HepG2 (cell line): ENCODE results near the gene GFER. TPM values are rescaled to one million over a fixed set of nuclear protein-coding genes. Genes with fewer than 3 reads are reported as not detected.

ENCODE experiments used
- AGO1 ChIP-seq: fragments of 200-400 bp; formaldehyde crosslinking; IDR thresholded peaks from 2 replicates; pipeline ENCODE4 v1.6.1; 2017; ENCODE audit warnings: mild to moderate bottlenecking, low read depth, low read length, moderate library complexity; ENCODE audit not compliant: poor library complexity, severe bottlenecking
- ATF7-NPFF ChIP-seq: sonication (generic); formaldehyde crosslinking; IDR thresholded peaks from 2 replicates; pipeline ENCODE4 v1.8.1; 2023; ENCODE audit warnings: mild to moderate bottlenecking, low read depth, missing genetic modification reagents, moderate library complexity
- ERF ChIP-seq: IDR thresholded peaks from 2 replicates; pipeline ENCODE4 v1.6.1; 2018; ENCODE audit warnings: missing biosample characterization, missing genetic modification reagents
- FOXP1 ChIP-seq, 2 experiments: fragments of 450-650 bp in 1 of 2; IDR thresholded peaks; 2 replicates each; pipeline ENCODE4 v1.6.1; 2017 to 2018; ENCODE audit warnings: antibody characterized with exemption in 1 of 2
- HDAC2 ChIP-seq: sonication (generic); formaldehyde crosslinking; IDR thresholded peaks from 2 replicates; pipeline ENCODE4 v1.4.0; 2020; ENCODE audit warnings: missing genetic modification reagents
- HOXA3 ChIP-seq: sonication (generic); formaldehyde crosslinking; IDR thresholded peaks from 2 replicates; pipeline ENCODE4 v1.5.0; 2020; ENCODE audit warnings: missing genetic modification reagents
- KDM2A ChIP-seq: sonication (generic); formaldehyde crosslinking; IDR thresholded peaks from 2 replicates; pipeline ENCODE4 v1.4.0; 2020; ENCODE audit warnings: low read depth, missing genetic modification reagents, borderline replicate concordance
- KMT2A ChIP-seq: sonication (generic); formaldehyde crosslinking; IDR thresholded peaks from 2 replicates; pipeline ENCODE4 v1.4.0; 2020; ENCODE audit warnings: missing genetic modification reagents
- MIER2 ChIP-seq: IDR thresholded peaks from 2 replicates; pipeline ENCODE4 v1.6.1; 2016; ENCODE audit warnings: missing biosample characterization, missing genetic modification reagents
- NCOR1 ChIP-seq: fragments of 200-600 bp; sonication (generic); IDR thresholded peaks from 2 replicates; pipeline ENCODE4 v1.7.0; 2017; ENCODE audit warnings: antibody characterized with exemption, low read length, borderline replicate concordance
- PAXIP1 ChIP-seq: sonication (generic); formaldehyde crosslinking; conservative IDR thresholded peaks from 2 replicates; pipeline ENCODE4 v1.4.0; 2020; ENCODE audit warnings: mild to moderate bottlenecking, missing genetic modification reagents, moderate library complexity
- TFE3 ChIP-seq: IDR thresholded peaks from 2 replicates; pipeline ENCODE4 v1.6.1; 2016
- TRIM24 ChIP-seq: sonication (generic); formaldehyde crosslinking; IDR thresholded peaks from 2 replicates; pipeline ENCODE4 v1.8.0; 2022; ENCODE audit warnings: mild to moderate bottlenecking, missing genetic modification reagents
- ZBTB8A ChIP-seq: sonication (generic); formaldehyde crosslinking; IDR thresholded peaks from 2 replicates; pipeline ENCODE4 v1.4.0; 2020; ENCODE audit warnings: mild to moderate bottlenecking, low read depth, missing genetic modification reagents, borderline replicate concordance
- ZNF143 ChIP-seq: sonication (generic); formaldehyde crosslinking; IDR thresholded peaks from 2 replicates; pipeline ENCODE4 v1.4.0; 2020; ENCODE audit warnings: missing genetic modification reagents
- ZNF24 ChIP-seq: fragments of 450-650 bp; IDR thresholded peaks from 2 replicates; pipeline ENCODE4 v1.6.1; 2017; ENCODE audit warnings: antibody characterized with exemption, mild to moderate bottlenecking
- ZNF280D ChIP-seq: sonication (generic); formaldehyde crosslinking; IDR thresholded peaks from 2 replicates; pipeline ENCODE4 v1.5.1; 2020; ENCODE audit warnings: mild to moderate bottlenecking, missing genetic modification reagents
- ZNF546 ChIP-seq: sonication (generic); formaldehyde crosslinking; conservative IDR thresholded peaks from 2 replicates; pipeline ENCODE4 v1.8.1; 2023; ENCODE audit warnings: mild to moderate bottlenecking, missing genetic modification reagents
- ZNF562 ChIP-seq: sonication (generic); formaldehyde crosslinking; IDR thresholded peaks from 2 replicates; pipeline ENCODE4 v1.8.0; 2022; ENCODE audit warnings: missing genetic modification reagents, borderline replicate concordance
- ZNF670 ChIP-seq: sonication (generic); formaldehyde crosslinking; IDR thresholded peaks from 2 replicates; pipeline ENCODE4 v1.8.0; 2022; ENCODE audit warnings: mild to moderate bottlenecking, missing genetic modification reagents, borderline replicate concordance
- ZNF775 ChIP-seq: sonication (generic); formaldehyde crosslinking; IDR thresholded peaks from 2 replicates; pipeline ENCODE4 v1.4.0; 2020; ENCODE audit warnings: missing genetic modification reagents, mild to moderate bottlenecking, moderate library complexity, borderline replicate concordance
- ZNF839 ChIP-seq: sonication (generic); formaldehyde crosslinking; IDR thresholded peaks from 2 replicates; pipeline ENCODE4 v1.4.0; 2020; ENCODE audit warnings: missing genetic modification reagents, mild to moderate bottlenecking, borderline replicate concordance
- polyA plus RNA-seq, 8 experiments: library from polyadenylated mRNA; depleted of rRNA in 3 of 8; stranded (reverse) in 7 of 8; unstranded in 1 of 8; fragments of >200 nt; fragmentation: Illumina TruSeq in 4 of 8; extraction: Trizol in 4 of 8; gene quantifications; 2 replicates each; pipeline versions ENCODE4 v1.2.1 to v1.2.3, GENCODE V29; 2011 to 2016; ENCODE audit warnings: low read depth in 4 of 8, missing spikeins in 1 of 8, mixed read lengths in 1 of 8; ENCODE audit not compliant: insufficient read depth in 1 of 8
- total RNA-seq, 5 experiments: library from RNA; depleted of rRNA; stranded (reverse); fragments of >200 nt; fragmentation: Illumina TruSeq; extraction: Trizol; gene quantifications; 2 replicates each; pipeline ENCODE4 v1.2.3, GENCODE V29; 2016; ENCODE audit warnings: low read depth in 1 of 5

The GFER gene
- total and polyA plus RNA-seq, 2 of the 13 experiments (the other 11 are each of a cell fraction or from before 2014, with no cell fraction given), result 28.6 to 71.7 TPM

- TF ChIP-seq TFE3, result no peak
- no peak for TF ChIP-seq TRIM24 (CRISPR knock-in tag)
- no peak for TF ChIP-seq ZBTB8A (CRISPR knock-in tag)
- TF ChIP-seq ZNF670 (CRISPR knock-in tag), result no peak
- TF ChIP-seq ZNF562 (CRISPR knock-in tag), result no peak
- TF ChIP-seq ATF7-NPFF, result no peak
- no peak for TF ChIP-seq ZNF24
- TF ChIP-seq KDM2A (CRISPR knock-in tag), result no peak
- TF ChIP-seq HOXA3 (CRISPR knock-in tag), result peak; percentile 28
- no peak for TF ChIP-seq MIER2 (CRISPR knock-in tag)
- TF ChIP-seq NCOR1, result peak; percentile 84
- TF ChIP-seq FOXP1 (IDR thresholded peaks at IDR 0.05), result no peak
- no peak for TF ChIP-seq FOXP1 (CRISPR knock-in tag; IDR thresholded peaks at IDR 0.05)
- TF ChIP-seq HDAC2 (CRISPR knock-in tag), result no peak
- TF ChIP-seq ERF (CRISPR knock-in tag), result 0 out of 2 replicates have a peak, but pooled peaks have one; percentile 7
- no peak for TF ChIP-seq AGO1
- TF ChIP-seq ZNF546 (CRISPR knock-in tag), result no peak
- TF ChIP-seq ZNF839 (CRISPR knock-in tag), result 0 out of 2 replicates have a peak, but pooled peaks have one; percentile 42
- no peak for TF ChIP-seq ZNF143 (CRISPR knock-in tag)
- TF ChIP-seq ZNF280D, result no peak
- no peak for TF ChIP-seq ZNF775 (CRISPR knock-in tag)
- TF ChIP-seq KMT2A, result peak; percentile 58
- TF ChIP-seq PAXIP1, result peak; percentile 72; the same call in 1 of the 2 replicates
Observed at GRCh38 chr16:1984347-1985225, 593 bp downstream of the GFER start (continued).
